Activated naive CD4-positive, alpha-beta T cell (primary cell): ENCODE data around the gene OR1J2.
"Not testable (repeated sequence)": the region's sequence is repeated elsewhere in the genome, so short reads cannot be mapped to it uniquely, and the experiment has no call there.

ENCODE experiments used
- DNase-seq, 4 experiments: peaks; one replicate each; lab custom pipeline; 2025; lab: John Stamatoyannopoulos, UW

The OR1J2 gene

GRCh38 chr9:122510502-122510901, at the start of gene OR1J2:
TSS of gene OR1J2 (plus strand) at chr9:122510802. CDS start at chr9:122510802, 0 bp downstream.
- DNase-seq = no peak

GRCh38 chr9:122463828-122464632, 46.6 kb upstream of the OR1J2 start:
- DNase-seq = no peak

- DNase-seq = peak in 2 of 4 experiments; percentile 27 to 41
Measured at GRCh38 chr9:122464633-122465567, 45.7 kb upstream of the OR1J2 start.

GRCh38 chr9:122466456-122466855, 44.1 kb upstream of the OR1J2 start:
- DNase-seq = no peak

- no peak for DNase-seq
Measured at GRCh38 chr9:122468735-122469134, 41.9 kb upstream of the OR1J2 start.

GRCh38 chr9:122474561-122474960, 36.0 kb upstream of the OR1J2 start:
- DNase-seq = no peak

- DNase-seq = no peak
Measured at GRCh38 chr9:122475717-122476116, 34.9 kb upstream of the OR1J2 start.

GRCh38 chr9:122477346-122477745, 33.3 kb upstream of the OR1J2 start:
- no peak for DNase-seq

GRCh38 chr9:122477826-122478225, 32.8 kb upstream of the OR1J2 start, which contains the start of gene OR1J1:
TSS of gene OR1J1 (minus strand) at chr9:122477926. CDS start at chr9:122477926, 0 bp downstream.
- no peak for DNase-seq

GRCh38 chr9:122479062-122479461, 31.5 kb upstream of the OR1J2 start:
- no peak for DNase-seq

- no peak for DNase-seq
Measured at GRCh38 chr9:122498883-122499288, 11.7 kb upstream of the OR1J2 start.

GRCh38 chr9:122506964-122507363, 3.6 kb upstream of the OR1J2 start:
- no peak for DNase-seq

- DNase-seq = no peak
Measured at GRCh38 chr9:122518226-122518625, 7.6 kb downstream of the OR1J2 start.

GRCh38 chr9:122518841-122519240, 8.2 kb downstream of the OR1J2 start, which contains the start of gene OR1J4:
TSS of gene OR1J4 (plus strand) at chr9:122519141. CDS start at chr9:122519141, 0 bp downstream.
- no peak for DNase-seq

- DNase-seq = no peak
Measured at GRCh38 chr9:122519376-122519775, 8.8 kb downstream of the OR1J2 start.

- DNase-seq = no peak
Measured at GRCh38 chr9:122526602-122527001, 16.0 kb downstream of the OR1J2 start.

- DNase-seq = no peak
Measured at GRCh38 chr9:122527193-122527592, 16.6 kb downstream of the OR1J2 start, which contains the start of gene OR1N1. TSS of gene OR1N1 (minus strand) at chr9:122527293. CDS start at chr9:122527293, 0 bp downstream.

GRCh38 chr9:122531157-122531556, 20.6 kb downstream of the OR1J2 start:
- DNase-seq = not testable (repeated sequence)

- no peak for DNase-seq
Measured at GRCh38 chr9:122536134-122536533, 25.5 kb downstream of the OR1J2 start.

- DNase-seq = not testable (repeated sequence)
Measured at GRCh38 chr9:122537066-122537465, 26.5 kb downstream of the OR1J2 start.

GRCh38 chr9:122538757-122539156, 28.2 kb downstream of the OR1J2 start:
- no peak for DNase-seq

GRCh38 chr9:122546196-122546595, 35.6 kb downstream of the OR1J2 start:
- DNase-seq = no peak
